Caco-2 (cell line): Measurements from ENCODE around the gene CSTF1. TPM values are rescaled to one million over a fixed set of nuclear protein-coding genes. Genes with fewer than 3 reads are reported as not detected.

Experiments used
- BruUV-seq: library from RNA; stranded (reverse); fragments of 400-500 nt; replicated peaks from 2 replicates; lab custom pipeline; 2021; lab: Mats Ljungman, UMichigan
- CTCF ChIA-PET: fragments of 300-600 bp; sonication (Branson Sonifier 250); formaldehyde crosslinking; loops from one replicate; lab custom pipeline; 2022; ENCODE audit warnings: antibody characterized with exemption; lab: Charles Lee
- POLR2A ChIA-PET: fragments of 300-600 bp; sonication (Branson Sonifier 250); formaldehyde crosslinking; loops from one replicate; lab custom pipeline; 2022; ENCODE audit warnings: antibody characterized with exemption; lab: Charles Lee
- DNase-seq, 2 experiments: peaks; one replicate each; pipeline versions ENCODE4 v3.0.0 to v3.0.0-alpha.2; 2020 to 2022
- H3K27me3 ChIP-seq: replicated peaks from 2 replicates; pipeline ENCODE4 v1.6.0; 2011; ENCODE audit warnings: low read length; ENCODE audit not compliant: control insufficient read depth, insufficient read depth
- H3K36me3 ChIP-seq: 2 replicates; pipeline ENCODE4 v1.5.1; 2011; ENCODE audit warnings: low read length; ENCODE audit not compliant: control insufficient read depth, insufficient read depth
- H3K4me1 ChIP-seq: fragments of 250-450 bp; sonication (Bioruptor Pico); 2 replicates; pipeline ENCODE4 v1.5.1; 2020; ENCODE audit warnings: mild to moderate bottlenecking
- H3K4me3 ChIP-seq: 2 replicates; pipeline ENCODE4 v1.5.1; 2011; ENCODE audit warnings: low read depth, mild to moderate bottlenecking, control low read depth, low read length
- H3K9me3 ChIP-seq: fragments of 250-450 bp; sonication (Bioruptor Pico); 2 replicates; pipeline ENCODE4 v1.5.1; 2020; ENCODE audit warnings: mild to moderate bottlenecking, moderate library complexity
- H3K27ac Mint-ChIP-seq: one replicate; pipeline ENCODE4 v1.8.0; 2022; ENCODE audit warnings: mixed read lengths; ENCODE audit not compliant: unreplicated experiment
- H3K27me3 Mint-ChIP-seq: one replicate; pipeline ENCODE4 v1.8.0; 2022; ENCODE audit warnings: mixed read lengths; ENCODE audit not compliant: insufficient read depth, unreplicated experiment
- H3K36me3 Mint-ChIP-seq: one replicate; pipeline ENCODE4 v1.8.0; 2022; ENCODE audit warnings: mild to moderate bottlenecking, mixed read lengths; ENCODE audit not compliant: insufficient read depth, unreplicated experiment
- H3K4me1 Mint-ChIP-seq: one replicate; pipeline ENCODE4 v1.8.0; 2022; ENCODE audit warnings: low read depth, mixed read lengths; ENCODE audit not compliant: unreplicated experiment
- H3K4me3 Mint-ChIP-seq: one replicate; pipeline ENCODE4 v1.8.0; 2022; ENCODE audit warnings: mild to moderate bottlenecking, moderate library complexity, mixed read lengths; ENCODE audit not compliant: unreplicated experiment
- H3K9me3 Mint-ChIP-seq: one replicate; pipeline ENCODE4 v1.8.0; 2022; ENCODE audit warnings: mixed read lengths; ENCODE audit not compliant: unreplicated experiment
- intact Hi-C: fragments of 100-400 bp; cut with micrococcal nuclease; formaldehyde crosslinking; loops from one replicate; pipeline ENCODE4 v1.10.0; 2022; ENCODE audit not compliant: unreplicated experiment
- total RNA-seq: library from RNA; stranded (reverse); gene quantifications from 2 replicates; pipeline ENCODE4 v1.2.3, GENCODE V29; 2022
- TF ChIP-seq, protein P1 (sequence below), 2 experiments: fragments of 200-600 bp in 1 of 2; IDR thresholded peaks; 1 replicate in 1 of 2; 2 replicates in 1 of 2; pipeline versions ENCODE4 v1.5.1 to v1.8.0; 2011 to 2022; ENCODE audit warnings: antibody characterized with exemption in 1 of 2, control low read depth in 1 of 2, inconsistent platforms in 1 of 2, low read depth in 1 of 2, low read length in 1 of 2, mild to moderate bottlenecking in 1 of 2, moderate library complexity in 1 of 2; ENCODE audit not compliant: insufficient read depth in 1 of 2, severe bottlenecking in 1 of 2, unreplicated experiment in 1 of 2

The CSTF1 gene
- total RNA-seq, 1 experiment from 2014 or later, result 97.0 TPM

GRCh38 chr20:56414842-56415765 is 22.7 kb downstream of the CSTF1 start:
- peaks cover 28% of the 10 kb centered on the region for H3K4me1 Mint-ChIP-seq
- ChIA-PET POLR2A (no interaction called here), CTCF (no interaction called here)
- H3K4me3 ChIP-seq, result no peak overlapping the region
- no TSS peak for BruUV-seq
- intact Hi-C loops, result no loop called here
- H3K27ac Mint-ChIP-seq, result no peak overlapping the region
- no peaks in the 10 kb centered on the region for H3K27me3 ChIP-seq
- H3K4me3 Mint-ChIP-seq, result no peak overlapping the region
- no peaks in the 10 kb centered on the region for H3K9me3 ChIP-seq
- H3K9me3 Mint-ChIP-seq, result no peaks in the 10 kb centered on the region
- no peaks in the 10 kb centered on the region for H3K36me3 ChIP-seq
- peaks cover 28% of the 10 kb centered on the region for H3K4me1 ChIP-seq
- no peak for DNase-seq
- H3K36me3 Mint-ChIP-seq, result peaks cover 2% of the 10 kb centered on the region
- H3K27me3 Mint-ChIP-seq, result no peaks in the 10 kb centered on the region
- TF ChIP-seq, protein P1, sequence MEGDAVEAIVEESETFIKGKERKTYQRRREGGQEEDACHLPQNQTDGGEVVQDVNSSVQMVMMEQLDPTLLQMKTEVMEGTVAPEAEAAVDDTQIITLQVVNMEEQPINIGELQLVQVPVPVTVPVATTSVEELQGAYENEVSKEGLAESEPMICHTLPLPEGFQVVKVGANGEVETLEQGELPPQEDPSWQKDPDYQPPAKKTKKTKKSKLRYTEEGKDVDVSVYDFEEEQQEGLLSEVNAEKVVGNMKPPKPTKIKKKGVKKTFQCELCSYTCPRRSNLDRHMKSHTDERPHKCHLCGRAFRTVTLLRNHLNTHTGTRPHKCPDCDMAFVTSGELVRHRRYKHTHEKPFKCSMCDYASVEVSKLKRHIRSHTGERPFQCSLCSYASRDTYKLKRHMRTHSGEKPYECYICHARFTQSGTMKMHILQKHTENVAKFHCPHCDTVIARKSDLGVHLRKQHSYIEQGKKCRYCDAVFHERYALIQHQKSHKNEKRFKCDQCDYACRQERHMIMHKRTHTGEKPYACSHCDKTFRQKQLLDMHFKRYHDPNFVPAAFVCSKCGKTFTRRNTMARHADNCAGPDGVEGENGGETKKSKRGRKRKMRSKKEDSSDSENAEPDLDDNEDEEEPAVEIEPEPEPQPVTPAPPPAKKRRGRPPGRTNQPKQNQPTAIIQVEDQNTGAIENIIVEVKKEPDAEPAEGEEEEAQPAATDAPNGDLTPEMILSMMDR (IDR thresholded peaks at IDR 0.05; ENCODE audit: insufficient read depth in 1 of 2, low read depth in 1 of 2, low read length in 1 of 2, severe bottlenecking in 1 of 2, unreplicated experiment in 1 of 2), result no peak

DNA sequence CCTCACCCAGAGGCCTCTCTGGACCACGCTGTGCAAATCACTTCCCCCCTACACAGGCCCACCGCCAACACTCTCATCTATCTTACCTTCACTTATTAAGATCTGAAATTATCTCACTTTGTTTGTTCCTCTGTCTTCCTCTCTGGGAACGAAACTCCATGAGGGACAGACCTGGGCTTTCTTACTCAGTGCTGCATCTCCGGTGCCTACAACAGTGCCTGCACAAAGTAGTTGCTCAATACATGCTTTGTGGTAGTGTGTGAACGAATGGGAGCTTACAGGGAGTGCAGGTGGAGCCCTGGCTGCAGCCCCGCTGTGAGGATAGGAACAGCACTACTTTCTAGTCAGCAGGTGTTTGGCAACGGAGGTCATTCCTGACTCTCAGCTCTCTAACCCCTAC is 25.0 kb downstream of the CSTF1 start:
- Mint-ChIP-seq H3K9me3 (no peaks in the 10 kb centered on the region), H3K4me3 (no peak overlapping the region)
- no TSS peak for BruUV-seq

GRCh38 chr20:56417911-56418310 is 25.5 kb downstream of the CSTF1 start:
- H3K9me3 Mint-ChIP-seq, result no peaks in the 10 kb centered on the region
- CTCF ChIA-PET, result no interaction called here
- DNase-seq, result no peak

More for the DNA sequence above, 25.0 kb downstream of the CSTF1 start:
- no peaks in the 10 kb centered on the region for H3K36me3 ChIP-seq
- no peak overlapping the region for H3K4me3 ChIP-seq
- Mint-ChIP-seq H3K27me3 (no peaks in the 10 kb centered on the region), H3K36me3 (no peaks in the 10 kb centered on the region), H3K4me1 (peaks cover 22% of the 10 kb centered on the region), H3K27ac (no peak overlapping the region)
- POLR2A ChIA-PET, result no interaction called here
- H3K4me1 ChIP-seq, result peaks cover 18% of the 10 kb centered on the region
- CTCF ChIA-PET, result no interaction called here
- no peaks in the 10 kb centered on the region for H3K9me3 ChIP-seq
- H3K27me3 ChIP-seq, result no peaks in the 10 kb centered on the region
- DNase-seq, result no peak
- TF ChIP-seq, protein P1 (IDR thresholded peaks at IDR 0.05; ENCODE audit: insufficient read depth in 1 of 2, low read depth in 1 of 2, low read length in 1 of 2, severe bottlenecking in 1 of 2, unreplicated experiment in 1 of 2), result no peak
- intact Hi-C loops, result no loop called here

More at GRCh38 chr20:56417911-56418310, 25.5 kb downstream of the CSTF1 start:
- peaks cover 21% of the 10 kb centered on the region for H3K4me1 Mint-ChIP-seq
- POLR2A ChIA-PET, result no interaction called here
- BruUV-seq, result no TSS peak
- Histone ChIP-seq H3K4me1 (peaks cover 20% of the 10 kb centered on the region), H3K27me3 (no peaks in the 10 kb centered on the region), H3K4me3 (no peak overlapping the region), H3K9me3 (no peaks in the 10 kb centered on the region), H3K36me3 (no peaks in the 10 kb centered on the region)
- no peak overlapping the region for H3K4me3 Mint-ChIP-seq
- no peaks in the 10 kb centered on the region for H3K27me3 Mint-ChIP-seq
- no peaks in the 10 kb centered on the region for H3K36me3 Mint-ChIP-seq
- intact Hi-C loops, result no loop called here
- TF ChIP-seq, protein P1 (IDR thresholded peaks at IDR 0.05; ENCODE audit: insufficient read depth in 1 of 2, low read depth in 1 of 2, low read length in 1 of 2, severe bottlenecking in 1 of 2, unreplicated experiment in 1 of 2), result no peak
- no peak overlapping the region for H3K27ac Mint-ChIP-seq
